Myocyte (in vitro differentiated cells): ENCODE results near the gene TP53TG3E. TPM values are rescaled to one million over a fixed set of nuclear protein-coding genes. Genes with fewer than 3 reads are reported as not detected.
"Not testable (repeated sequence)": the region's sequence is repeated elsewhere in the genome, so short reads cannot be mapped to it uniquely, and the experiment has no call there.

Experiments used
- DNase-seq: peaks from one replicate; pipeline ENCODE4 v3.0.0-alpha.2; 2012; ENCODE audit warnings: low read depth
- polyA plus RNA-seq: library from polyadenylated mRNA; unstranded; fragments of >200 nt; gene quantifications from one replicate; pipeline ENCODE4 v1.2.1, GENCODE V29; 2012; ENCODE audit warnings: missing spikeins
- total RNA-seq: library from RNA; depleted of rRNA; stranded (reverse); fragments of >200 nt; gene quantifications from 2 replicates; pipeline ENCODE4 v1.2.3, GENCODE V29; 2014

Gene TP53TG3E, protein sequence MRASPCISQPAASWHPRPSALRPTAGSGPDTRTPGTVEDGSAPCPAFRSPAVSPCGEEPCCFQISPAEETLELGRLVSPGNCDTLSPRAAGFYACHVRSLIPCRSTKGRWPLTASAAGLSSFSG
- not detected in 2 replicates for total RNA-seq
- not detected for polyA plus RNA-seq

DNA sequence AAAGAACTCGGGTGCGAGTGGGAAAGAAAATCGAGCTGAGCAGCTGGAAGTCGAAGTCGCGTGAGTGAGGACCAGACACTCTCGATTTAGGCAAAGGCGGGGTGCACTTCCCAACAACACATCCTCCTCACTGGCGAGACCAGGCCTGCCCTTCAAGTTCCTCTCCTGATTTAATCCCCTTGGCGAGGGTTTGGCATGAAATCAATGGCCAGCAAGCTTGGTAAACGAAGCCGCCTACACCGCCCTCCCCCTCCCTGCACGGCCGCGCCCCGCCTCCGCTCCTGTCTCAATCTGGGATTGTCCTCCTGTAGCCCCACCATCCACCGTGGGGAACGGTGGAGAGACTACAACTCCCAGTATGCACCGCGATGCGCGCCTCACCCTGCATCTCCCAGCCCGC, at the start of gene TP53TG3E:
TSS of gene TP53TG3E (plus strand) at position 301 of the 400 bp plus-strand sequence. CDS start at position 369, 68 bp downstream.
- DNase-seq, result not testable (repeated sequence)

DNA sequence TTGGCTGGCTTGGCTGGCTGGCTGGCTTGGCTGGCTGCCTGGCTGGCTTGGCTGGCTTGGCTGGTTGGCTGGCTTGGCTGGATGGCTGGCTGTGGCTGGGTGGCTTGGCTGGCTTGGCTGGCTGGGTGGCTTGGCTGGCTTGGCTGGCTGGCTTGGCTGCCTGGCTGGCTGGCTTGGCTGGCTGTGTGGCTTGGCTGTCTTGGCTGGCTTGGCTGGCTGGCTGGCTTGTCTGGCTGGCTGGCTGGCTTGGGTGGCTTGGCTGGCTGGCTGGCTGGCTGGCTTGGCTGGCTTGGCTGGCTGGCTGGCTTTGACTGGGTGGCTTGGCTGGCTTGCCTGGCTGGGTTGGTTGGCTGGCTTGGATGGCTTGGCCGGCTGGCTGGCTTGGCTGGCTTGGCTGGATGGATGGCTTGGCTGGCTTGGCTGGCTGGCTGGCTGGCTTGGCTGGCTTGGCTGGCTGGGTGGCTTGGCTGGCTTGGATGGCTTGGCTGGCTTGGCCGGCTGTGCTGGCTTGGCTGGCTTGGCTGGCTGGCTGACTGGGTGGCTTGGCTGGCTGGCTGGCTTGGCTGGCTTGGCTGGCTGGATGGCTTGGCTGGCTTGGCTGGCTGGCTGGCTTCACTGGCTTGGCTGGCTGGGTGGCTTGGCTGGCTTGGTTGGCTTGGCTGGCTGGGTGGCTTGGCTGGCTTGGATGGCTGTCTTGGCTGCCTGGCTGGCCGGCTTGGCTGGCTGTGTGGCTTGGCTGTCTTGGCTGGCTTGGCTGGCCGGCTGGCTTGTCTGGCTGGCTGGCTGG, 32.3 kb downstream of the TP53TG3E start:
- DNase-seq, result not testable (repeated sequence)

DNA sequence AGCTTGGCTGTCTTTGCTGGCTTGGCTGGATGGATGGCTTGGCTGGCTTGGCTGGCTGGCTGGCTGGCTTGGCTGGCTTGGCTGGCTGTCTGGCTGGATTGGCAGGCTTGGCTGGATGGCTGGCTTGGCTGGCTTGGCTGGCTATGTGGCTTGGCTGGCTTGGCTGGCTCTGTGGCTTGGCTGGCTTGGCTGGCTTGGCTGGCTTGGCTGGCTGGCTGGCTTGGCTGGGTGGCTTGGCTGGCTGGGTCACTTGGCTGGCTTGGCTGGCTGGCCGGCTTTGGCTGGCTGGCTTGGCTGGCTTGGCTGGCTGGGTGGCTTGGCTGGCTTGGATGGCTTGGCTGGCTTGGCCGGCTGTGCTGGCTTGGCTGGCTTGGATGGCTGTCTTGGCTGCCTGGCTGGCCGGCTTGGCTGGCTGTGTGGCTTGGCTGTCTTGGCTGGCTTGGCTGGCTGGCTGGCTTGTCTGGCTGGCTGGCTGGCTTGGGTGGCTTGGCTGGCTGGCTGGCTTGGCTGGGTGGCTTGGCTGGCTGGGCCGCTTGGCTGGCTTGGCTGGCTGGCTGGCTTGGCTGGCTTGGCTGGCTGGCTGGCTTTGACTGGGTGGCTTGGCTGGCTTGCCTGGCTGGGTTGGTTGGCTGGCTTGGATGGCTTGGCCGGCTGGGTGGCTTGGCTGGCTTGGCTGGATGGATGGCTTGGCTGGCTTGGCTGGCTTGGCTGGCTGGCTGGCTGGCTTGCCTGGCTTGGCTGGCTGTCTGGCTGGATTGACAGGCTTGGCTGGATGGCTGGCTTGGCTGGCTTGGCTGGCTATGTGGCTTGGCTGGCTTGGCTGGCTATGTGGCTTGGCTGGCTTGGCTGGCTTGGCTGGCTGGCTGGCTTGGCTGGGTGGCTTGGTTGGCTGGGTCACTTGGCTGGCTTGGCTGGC, 33.8 kb downstream of the TP53TG3E start:
- DNase-seq, result not testable (repeated sequence)

DNA sequence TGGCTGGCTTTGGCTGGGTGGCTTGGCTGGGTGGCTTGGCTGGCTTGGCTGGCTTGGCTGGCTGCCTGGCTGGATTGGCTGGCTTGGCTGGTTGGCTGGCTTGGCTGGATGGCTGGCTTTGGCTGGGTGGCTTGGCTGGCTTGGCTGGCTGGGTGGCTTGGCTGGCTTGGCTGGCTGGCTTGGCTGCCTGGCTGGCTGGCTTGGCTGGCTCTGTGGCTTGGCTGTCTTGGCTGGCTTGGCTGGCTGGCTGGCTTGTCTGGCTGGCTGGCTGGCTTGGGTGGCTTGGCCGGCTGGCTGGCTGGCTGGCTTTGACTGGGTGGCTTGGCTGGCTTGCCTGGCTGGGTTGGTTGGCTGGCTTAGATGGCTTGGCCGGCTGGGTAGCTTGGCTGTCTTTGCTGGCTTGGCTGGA, 34.4 kb downstream of the TP53TG3E start:
- DNase-seq, result not testable (repeated sequence)

DNA sequence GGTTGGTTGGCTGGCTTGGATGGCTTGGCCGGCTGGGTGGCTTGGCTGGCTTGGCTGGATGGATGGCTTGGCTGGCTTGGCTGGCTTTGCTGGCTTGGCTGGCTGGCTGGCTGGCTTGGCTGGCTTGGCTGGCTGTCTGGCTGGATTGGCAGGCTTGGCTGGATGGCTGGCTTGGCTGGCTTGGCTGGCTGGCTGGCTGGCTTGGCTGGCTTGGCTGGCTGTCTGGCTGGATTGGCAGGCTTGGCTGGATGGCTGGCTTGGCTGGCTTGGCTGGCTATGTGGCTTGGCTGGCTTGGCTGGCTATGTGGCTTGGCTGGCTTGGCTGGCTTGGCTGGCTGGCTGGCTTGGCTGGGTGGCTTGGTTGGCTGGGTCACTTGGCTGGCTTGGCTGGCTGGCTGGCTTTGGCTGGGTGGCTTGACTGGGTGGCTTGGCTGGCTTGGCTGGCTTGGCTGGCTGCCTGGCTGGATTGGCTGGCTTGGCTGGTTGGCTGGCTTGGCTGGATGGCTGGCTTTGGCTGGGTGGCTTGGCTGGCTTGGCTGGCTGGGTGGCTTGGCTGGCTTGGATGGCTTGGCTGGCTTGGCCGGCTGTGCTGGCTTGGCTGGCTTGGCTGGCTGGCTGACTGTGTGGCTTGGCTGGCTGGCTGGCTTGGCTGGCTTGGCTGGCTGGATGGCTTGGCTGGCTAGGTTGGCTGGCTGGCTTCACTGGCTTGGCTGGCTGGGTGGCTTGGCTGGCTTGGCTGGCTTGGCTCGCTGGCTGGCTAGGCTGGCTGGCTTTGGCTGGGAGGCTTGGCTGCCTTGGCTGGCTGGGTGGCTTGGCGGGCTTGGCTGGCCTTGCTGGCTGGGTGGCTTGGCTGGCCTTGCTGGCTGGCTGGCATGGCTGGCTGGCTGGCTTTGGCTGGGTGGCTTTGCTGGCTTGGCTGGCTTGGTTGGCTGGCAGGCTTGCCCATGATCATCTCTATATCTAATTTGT, 35.3 kb downstream of the TP53TG3E start:
- not testable (repeated sequence) for DNase-seq

Other genes with a start within 250 kb of the TP53TG3E start
- gene TP53TG3C, start 110.1 kb upstream of the TP53TG3E start, total RNA-seq, result not detected in 2 replicates
- not detected in 2 replicates for gene TP53TG3B, start 56.5 kb downstream of the TP53TG3E start, total RNA-seq
- not detected in 2 replicates for gene TP53TG3F, start 155.3 kb downstream of the TP53TG3E start, total RNA-seq